Measurements from ENCODE around the gene SEC31A. TPM values are rescaled to one million over a fixed set of nuclear protein-coding genes. Genes with fewer than 3 reads are reported as not detected.

Gene SEC31A
- total and polyA plus RNA-seq, 2 experiments from 2014 or later, result 91.0 to 98.8 TPM

GRCh38 chr4:82770607-82771006 is 120.3 kb downstream of the SEC31A start (continued):
- TF ChIP-seq, protein P1, sequence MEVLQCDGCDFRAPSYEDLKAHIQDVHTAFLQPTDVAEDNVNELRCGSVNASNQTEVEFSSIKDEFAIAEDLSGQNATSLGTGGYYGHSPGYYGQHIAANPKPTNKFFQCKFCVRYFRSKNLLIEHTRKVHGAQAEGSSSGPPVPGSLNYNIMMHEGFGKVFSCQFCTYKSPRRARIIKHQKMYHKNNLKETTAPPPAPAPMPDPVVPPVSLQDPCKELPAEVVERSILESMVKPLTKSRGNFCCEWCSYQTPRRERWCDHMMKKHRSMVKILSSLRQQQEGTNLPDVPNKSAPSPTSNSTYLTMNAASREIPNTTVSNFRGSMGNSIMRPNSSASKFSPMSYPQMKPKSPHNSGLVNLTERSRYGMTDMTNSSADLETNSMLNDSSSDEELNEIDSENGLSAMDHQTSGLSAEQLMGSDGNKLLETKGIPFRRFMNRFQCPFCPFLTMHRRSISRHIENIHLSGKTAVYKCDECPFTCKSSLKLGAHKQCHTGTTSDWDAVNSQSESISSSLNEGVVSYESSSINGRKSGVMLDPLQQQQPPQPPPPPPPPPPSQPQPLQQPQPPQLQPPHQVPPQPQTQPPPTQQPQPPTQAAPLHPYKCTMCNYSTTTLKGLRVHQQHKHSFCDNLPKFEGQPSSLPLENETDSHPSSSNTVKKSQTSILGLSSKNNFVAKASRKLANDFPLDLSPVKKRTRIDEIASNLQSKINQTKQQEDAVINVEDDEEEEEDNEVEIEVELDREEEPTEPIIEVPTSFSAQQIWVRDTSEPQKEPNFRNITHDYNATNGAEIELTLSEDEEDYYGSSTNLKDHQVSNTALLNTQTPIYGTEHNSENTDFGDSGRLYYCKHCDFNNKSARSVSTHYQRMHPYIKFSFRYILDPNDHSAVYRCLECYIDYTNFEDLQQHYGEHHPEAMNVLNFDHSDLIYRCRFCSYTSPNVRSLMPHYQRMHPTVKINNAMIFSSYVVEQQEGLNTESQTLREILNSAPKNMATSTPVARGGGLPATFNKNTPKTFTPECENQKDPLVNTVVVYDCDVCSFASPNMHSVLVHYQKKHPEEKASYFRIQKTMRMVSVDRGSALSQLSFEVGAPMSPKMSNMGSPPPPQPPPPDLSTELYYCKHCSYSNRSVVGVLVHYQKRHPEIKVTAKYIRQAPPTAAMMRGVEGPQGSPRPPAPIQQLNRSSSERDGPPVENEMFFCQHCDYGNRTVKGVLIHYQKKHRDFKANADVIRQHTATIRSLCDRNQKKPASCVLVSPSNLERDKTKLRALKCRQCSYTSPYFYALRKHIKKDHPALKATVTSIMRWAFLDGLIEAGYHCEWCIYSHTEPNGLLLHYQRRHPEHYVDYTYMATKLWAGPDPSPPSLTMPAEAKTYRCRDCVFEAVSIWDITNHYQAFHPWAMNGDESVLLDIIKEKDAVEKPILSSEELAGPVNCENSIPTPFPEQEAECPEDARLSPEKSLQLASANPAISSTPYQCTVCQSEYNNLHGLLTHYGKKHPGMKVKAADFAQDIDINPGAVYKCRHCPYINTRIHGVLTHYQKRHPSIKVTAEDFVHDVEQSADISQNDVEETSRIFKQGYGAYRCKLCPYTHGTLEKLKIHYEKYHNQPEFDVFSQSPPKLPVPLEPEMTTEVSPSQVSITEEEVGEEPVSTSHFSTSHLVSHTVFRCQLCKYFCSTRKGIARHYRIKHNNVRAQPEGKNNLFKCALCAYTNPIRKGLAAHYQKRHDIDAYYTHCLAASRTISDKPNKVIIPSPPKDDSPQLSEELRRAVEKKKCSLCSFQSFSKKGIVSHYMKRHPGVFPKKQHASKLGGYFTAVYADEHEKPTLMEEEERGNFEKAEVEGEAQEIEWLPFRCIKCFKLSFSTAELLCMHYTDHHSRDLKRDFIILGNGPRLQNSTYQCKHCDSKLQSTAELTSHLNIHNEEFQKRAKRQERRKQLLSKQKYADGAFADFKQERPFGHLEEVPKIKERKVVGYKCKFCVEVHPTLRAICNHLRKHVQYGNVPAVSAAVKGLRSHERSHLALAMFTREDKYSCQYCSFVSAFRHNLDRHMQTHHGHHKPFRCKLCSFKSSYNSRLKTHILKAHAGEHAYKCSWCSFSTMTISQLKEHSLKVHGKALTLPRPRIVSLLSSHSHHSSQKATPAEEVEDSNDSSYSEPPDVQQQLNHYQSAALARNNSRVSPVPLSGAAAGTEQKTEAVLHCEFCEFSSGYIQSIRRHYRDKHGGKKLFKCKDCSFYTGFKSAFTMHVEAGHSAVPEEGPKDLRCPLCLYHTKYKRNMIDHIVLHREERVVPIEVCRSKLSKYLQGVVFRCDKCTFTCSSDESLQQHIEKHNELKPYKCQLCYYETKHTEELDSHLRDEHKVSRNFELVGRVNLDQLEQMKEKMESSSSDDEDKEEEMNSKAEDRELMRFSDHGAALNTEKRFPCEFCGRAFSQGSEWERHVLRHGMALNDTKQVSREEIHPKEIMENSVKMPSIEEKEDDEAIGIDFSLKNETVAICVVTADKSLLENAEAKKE (CRISPR knock-in tag; IDR thresholded peaks at IDR 0.05), result no peak
- no peak for TF ChIP-seq ETS1 (IDR thresholded peaks at IDR 0.05)
- TF ChIP-seq REST (IDR thresholded peaks at IDR 0.05; ENCODE audit: unreplicated experiment), result no peak

Other genes with a start within 250 kb of the SEC31A start
- gene SCD5, start 92.4 kb downstream of the SEC31A start, total RNA-seq (2014; rRNA removed; shearing (Covaris generic)), result 1.5 and 1.6 TPM in 2 replicates
- gene SCD5, start 92.4 kb downstream of the SEC31A start, polyA plus RNA-seq (2016; fragmentation: Nextera tagmentation; extraction: Ambion mirVana), result 0.79 and 0.85 TPM in 2 replicates
- 22.3 and 24.5 TPM in 2 replicates for gene THAP9, start 9.6 kb upstream of the SEC31A start, total RNA-seq (2014; rRNA removed; shearing (Covaris generic))
- 6.8 and 8.7 TPM in 2 replicates for gene THAP9, start 9.6 kb upstream of the SEC31A start, polyA plus RNA-seq (2016; fragmentation: Nextera tagmentation; extraction: Ambion mirVana)
- gene LIN54, start 119.7 kb upstream of the SEC31A start, total RNA-seq (2014; rRNA removed; shearing (Covaris generic)), result 11.2 and 15.7 TPM in 2 replicates
- 3.7 and 4.0 TPM in 2 replicates for gene LIN54, start 119.7 kb upstream of the SEC31A start, polyA plus RNA-seq (2016; fragmentation: Nextera tagmentation; extraction: Ambion mirVana)
- gene COPS4, start 144.0 kb upstream of the SEC31A start, total RNA-seq (2014; rRNA removed; shearing (Covaris generic)), result 34.2 and 46.6 TPM in 2 replicates
- 19.9 and 23.7 TPM in 2 replicates for gene COPS4, start 144.0 kb upstream of the SEC31A start, polyA plus RNA-seq (2016; fragmentation: Nextera tagmentation; extraction: Ambion mirVana)
- gene PLAC8, start 223.6 kb upstream of the SEC31A start, total RNA-seq (2014; rRNA removed; shearing (Covaris generic)), result 0.83 and 1.9 TPM in 2 replicates
- gene PLAC8, start 223.6 kb upstream of the SEC31A start, polyA plus RNA-seq (2016; fragmentation: Nextera tagmentation; extraction: Ambion mirVana), result 1.2 and 1.6 TPM in 2 replicates

All from GM23338 (cell line).